Activated T-helper 9 cell treated with anti-CD3 and anti-CD28 coated beads, Interleukin-2, amount 50 U/mL, for 16 hours (primary cell): ENCODE data around the gene STK32C.

Source experiments
- DNase-seq: peaks from one replicate; pipeline ENCODE4 v3.0.0-alpha.2; 2020; ENCODE audit warnings: low read depth

The STK32C gene

GRCh38 chr10:132197271-132198067 is 110.3 kb downstream of the STK32C start:
- no peak for DNase-seq

- no peak for DNase-seq
Observed at GRCh38 chr10:132196178-132197113, 111.3 kb downstream of the STK32C start.

GRCh38 chr10:132195366-132196075 is 112.2 kb downstream of the STK32C start:
- DNase-seq = no peak

- DNase-seq = no peak
Observed at GRCh38 chr10:132194726-132195125, 113.0 kb downstream of the STK32C start.

GRCh38 chr10:132193907-132194552 is 113.7 kb downstream of the STK32C start:
- no peak for DNase-seq

GRCh38 chr10:132192991-132193665 is 114.6 kb downstream of the STK32C start:
- no peak for DNase-seq

- DNase-seq = no peak
Observed at GRCh38 chr10:132192076-132192975, 115.4 kb downstream of the STK32C start.

GRCh38 chr10:132189810-132190422 is 117.8 kb downstream of the STK32C start:
- DNase-seq = no peak

GRCh38 chr10:132189016-132189415 is 118.7 kb downstream of the STK32C start:
- DNase-seq = no peak

- no peak for DNase-seq
Observed at GRCh38 chr10:132188331-132188730, 119.4 kb downstream of the STK32C start.

- DNase-seq = no peak
Observed at GRCh38 chr10:132187430-132188138, 120.2 kb downstream of the STK32C start.

GRCh38 chr10:132186488-132187429 is 121.0 kb downstream of the STK32C start, which contains the start of gene DPYSL4:
TSS of gene DPYSL4 (plus strand) at chr10:132186948. CDS start at chr10:132187064, 116 bp downstream.
- no peak for DNase-seq

GRCh38 chr10:132185601-132186487 is 121.9 kb downstream of the STK32C start:
- peak; percentile 21 for DNase-seq

- DNase-seq = no peak
Observed at GRCh38 chr10:132184816-132185593, 122.7 kb downstream of the STK32C start.

- DNase-seq = no peak
Observed at GRCh38 chr10:132183046-132183445, 124.7 kb downstream of the STK32C start.

GRCh38 chr10:132182591-132182990 is 125.2 kb downstream of the STK32C start:
- DNase-seq = no peak
